Measurements from ENCODE around the gene DNASE1.

DNASE1 gene

DNA sequence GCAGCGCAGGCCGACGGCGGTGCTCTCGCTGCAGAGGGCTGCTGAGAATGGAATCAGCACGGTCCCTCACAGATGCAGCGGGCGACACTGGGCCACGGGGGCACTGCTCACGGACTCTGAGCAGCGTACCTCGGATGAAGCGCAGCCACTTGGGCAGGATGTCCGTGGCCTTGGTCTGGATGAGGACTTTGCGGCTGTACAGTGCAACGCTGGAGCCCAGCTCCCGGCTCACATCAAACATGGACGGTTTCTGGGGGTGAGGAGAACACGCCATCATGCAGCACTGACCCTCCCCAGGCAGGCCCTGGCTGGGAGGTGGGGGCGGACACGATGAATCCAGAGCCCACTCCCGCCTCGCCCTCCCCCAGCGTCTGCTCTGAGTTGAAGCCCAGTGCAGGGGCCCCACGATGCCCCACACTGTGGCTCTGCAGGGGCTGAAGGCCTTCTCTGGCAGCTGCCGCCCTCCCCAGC, 18.1 kb downstream of the DNASE1 start:
- Histone ChIP-seq H3K4me3 (ENCODE audit: low read depth in 1 of 2, low read length in 2 of 2) (no peak overlapping the region), H3K4me1 (ENCODE audit: insufficient read depth, low read length) (no peaks in the 10 kb centered on the region), H3K9ac (ENCODE audit: low read length) (no peak overlapping the region), H3K9me3 (ENCODE audit: low read length) (no peaks in the 10 kb centered on the region), H3K27me3 (ENCODE audit: control insufficient read depth in 1 of 2, insufficient read depth in 2 of 2, low read length in 2 of 2) (no peaks in the 10 kb centered on the region), H3K27ac (ENCODE audit: low read depth, low read length) (no peak overlapping the region), H3K36me3 (ENCODE audit: insufficient read depth, low read length) (peaks cover 48% of the 10 kb centered on the region)

DNA sequence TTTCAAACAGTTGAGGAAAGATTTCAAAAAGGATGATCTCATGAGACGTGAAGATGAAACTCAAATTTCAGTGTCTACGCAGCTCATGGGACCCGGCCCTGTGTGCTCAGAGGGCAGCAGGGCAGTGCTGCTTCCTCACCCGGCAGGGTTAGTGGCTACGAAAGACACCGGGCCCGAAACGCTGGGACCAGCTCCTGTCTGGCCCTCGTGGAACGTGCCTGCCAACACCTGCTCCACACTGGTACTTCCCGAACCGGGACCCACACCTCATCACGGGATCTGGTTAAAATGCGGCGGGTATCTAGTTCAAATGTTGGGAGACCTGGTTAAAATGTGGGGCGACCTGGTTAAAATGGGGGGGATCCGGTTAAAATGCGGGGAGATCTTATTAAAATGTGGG, 18.7 kb downstream of the DNASE1 start:
- Histone ChIP-seq H3K4me1 (ENCODE audit: insufficient read depth, low read length) (no peaks in the 10 kb centered on the region), H3K27me3 (ENCODE audit: control insufficient read depth in 1 of 2, insufficient read depth in 2 of 2, low read length in 2 of 2) (no peaks in the 10 kb centered on the region), H3K9me3 (ENCODE audit: low read length) (no peaks in the 10 kb centered on the region), H3K36me3 (ENCODE audit: insufficient read depth, low read length) (peaks cover 54% of the 10 kb centered on the region), H3K4me3 (ENCODE audit: low read depth in 1 of 2, low read length in 2 of 2) (no peak overlapping the region), H3K27ac (ENCODE audit: low read depth, low read length) (no peak overlapping the region), H3K9ac (ENCODE audit: low read length) (no peak overlapping the region)

DNA sequence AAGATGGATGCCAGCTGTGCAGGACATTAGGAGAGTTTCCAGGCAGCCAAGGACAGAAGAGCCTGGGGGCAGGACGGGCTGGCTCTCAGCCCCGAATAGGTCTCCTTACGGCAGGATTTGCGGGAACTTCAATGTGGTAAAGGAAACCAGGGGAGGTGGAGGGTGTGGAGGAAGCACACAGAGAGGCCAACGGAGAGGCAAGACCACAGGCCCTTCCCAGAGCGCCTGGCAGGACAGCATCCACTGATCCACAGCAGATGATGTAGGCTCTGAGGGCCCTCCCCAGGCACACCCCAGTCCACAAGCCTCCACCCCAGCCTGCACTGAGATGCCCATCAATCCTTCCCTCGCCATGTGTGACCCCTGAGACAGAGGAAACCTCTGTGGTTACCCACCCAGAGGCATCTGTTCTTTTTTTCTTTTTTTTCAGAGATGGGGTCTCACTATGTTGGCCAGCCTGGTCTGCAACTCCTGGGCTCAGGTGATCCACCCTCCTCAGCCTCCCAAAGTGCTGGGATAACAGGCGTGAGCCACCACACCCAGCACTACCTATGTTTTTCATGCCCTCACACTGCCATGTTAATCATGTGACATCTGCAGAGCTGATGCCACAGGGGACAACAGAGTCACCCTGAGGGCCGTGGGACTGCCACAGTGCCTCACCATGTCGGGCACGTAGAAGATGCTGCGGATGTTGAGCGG, 19.3 kb downstream of the DNASE1 start:
- Histone ChIP-seq H3K36me3 (ENCODE audit: insufficient read depth, low read length) (peaks cover 51% of the 10 kb centered on the region), H3K4me3 (ENCODE audit: low read depth in 1 of 2, low read length in 2 of 2) (no peak overlapping the region), H3K4me1 (ENCODE audit: insufficient read depth, low read length) (no peaks in the 10 kb centered on the region), H3K27me3 (ENCODE audit: control insufficient read depth in 1 of 2, insufficient read depth in 2 of 2, low read length in 2 of 2) (no peaks in the 10 kb centered on the region), H3K9me3 (ENCODE audit: low read length) (no peaks in the 10 kb centered on the region), H3K9ac (ENCODE audit: low read length) (no peak overlapping the region), H3K27ac (ENCODE audit: low read depth, low read length) (no peak overlapping the region)

DNA sequence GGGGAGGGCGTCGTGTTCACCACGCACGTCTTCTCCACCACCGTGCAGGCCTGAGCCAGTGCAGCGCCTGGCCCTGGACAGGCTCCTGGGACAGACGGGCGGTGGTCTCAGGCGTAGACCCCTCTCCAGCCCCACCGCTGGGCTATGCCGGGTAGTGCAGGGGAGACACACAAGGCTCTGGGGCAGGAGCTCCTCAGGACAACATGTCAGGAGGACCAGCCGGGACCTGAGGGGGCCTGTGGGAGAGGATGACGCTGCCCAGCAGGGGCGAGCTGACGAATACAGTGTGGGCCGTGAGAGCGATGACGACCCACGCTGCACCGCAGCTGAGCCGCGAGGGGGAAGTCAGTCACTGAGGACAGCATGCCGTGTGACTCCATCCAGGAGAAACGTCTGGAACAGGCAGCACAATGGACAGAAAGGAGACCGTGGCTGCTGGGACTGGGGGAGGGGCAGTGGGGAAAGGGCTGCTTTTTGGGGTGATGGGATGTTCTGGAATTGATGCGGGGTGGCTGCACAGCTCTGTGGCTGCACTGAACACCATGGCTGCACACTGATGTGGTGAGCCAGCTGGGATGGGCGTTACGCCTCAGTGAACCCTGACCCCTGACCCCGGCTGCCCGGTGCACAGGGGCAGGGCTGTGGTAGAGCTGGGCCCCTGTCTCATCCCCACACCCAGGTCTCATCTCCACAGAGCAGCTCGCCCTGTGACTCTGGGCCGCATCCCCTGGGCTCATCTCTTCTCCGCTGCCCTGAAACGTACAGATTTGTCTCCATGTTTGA, 20.2 kb downstream of the DNASE1 start:
- Histone ChIP-seq H3K27me3 (ENCODE audit: control insufficient read depth in 1 of 2, insufficient read depth in 2 of 2, low read length in 2 of 2) (no peaks in the 10 kb centered on the region), H3K4me1 (ENCODE audit: insufficient read depth, low read length) (no peaks in the 10 kb centered on the region), H3K4me3 (ENCODE audit: low read depth in 1 of 2, low read length in 2 of 2) (no peak overlapping the region), H3K9ac (ENCODE audit: low read length) (no peak overlapping the region), H3K36me3 (ENCODE audit: insufficient read depth, low read length) (peaks cover 51% of the 10 kb centered on the region), H3K27ac (ENCODE audit: low read depth, low read length) (no peak overlapping the region), H3K9me3 (ENCODE audit: low read length) (no peaks in the 10 kb centered on the region)

DNA sequence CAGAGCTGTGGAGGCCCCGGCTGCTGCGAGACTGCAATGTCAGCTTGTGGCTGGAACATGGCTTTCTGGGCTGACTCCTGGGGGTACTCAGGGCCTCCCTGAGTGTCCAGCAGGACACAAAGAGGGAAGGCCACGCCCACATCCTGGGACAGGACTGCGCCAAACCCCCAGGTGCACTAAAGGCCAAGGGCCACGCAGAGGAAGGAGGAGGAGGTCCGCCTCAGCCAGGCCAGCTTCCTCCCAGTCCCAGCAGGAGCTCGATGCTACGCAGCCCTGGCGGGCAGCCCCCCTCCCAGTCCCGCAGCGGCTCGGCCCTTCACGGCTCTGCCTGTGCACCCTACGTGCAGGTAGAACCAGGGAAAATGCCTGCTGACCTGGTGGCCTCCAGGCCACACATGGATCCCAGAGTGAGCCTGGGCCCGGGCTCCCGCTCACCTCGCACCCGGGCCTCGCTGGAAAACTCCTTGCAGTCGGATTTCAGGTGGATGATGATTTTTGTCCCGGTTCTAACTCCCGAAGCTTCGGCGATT, 21.2 kb downstream of the DNASE1 start:
- no peaks in the 10 kb centered on the region for H3K4me1 ChIP-seq (ENCODE audit: insufficient read depth, low read length)
- no peak overlapping the region for H3K4me3 ChIP-seq (ENCODE audit: low read depth in 1 of 2, low read length in 2 of 2)
- no peaks in the 10 kb centered on the region for H3K27me3 ChIP-seq (ENCODE audit: control insufficient read depth in 1 of 2, insufficient read depth in 2 of 2, low read length in 2 of 2)
- H3K36me3 ChIP-seq (ENCODE audit: insufficient read depth, low read length), result peaks cover 56% of the 10 kb centered on the region
- H3K9ac ChIP-seq (ENCODE audit: low read length), result no peak overlapping the region
- no peak overlapping the region for H3K27ac ChIP-seq (ENCODE audit: low read depth, low read length)
- H3K9me3 ChIP-seq (ENCODE audit: low read length), result no peaks in the 10 kb centered on the region

DNA sequence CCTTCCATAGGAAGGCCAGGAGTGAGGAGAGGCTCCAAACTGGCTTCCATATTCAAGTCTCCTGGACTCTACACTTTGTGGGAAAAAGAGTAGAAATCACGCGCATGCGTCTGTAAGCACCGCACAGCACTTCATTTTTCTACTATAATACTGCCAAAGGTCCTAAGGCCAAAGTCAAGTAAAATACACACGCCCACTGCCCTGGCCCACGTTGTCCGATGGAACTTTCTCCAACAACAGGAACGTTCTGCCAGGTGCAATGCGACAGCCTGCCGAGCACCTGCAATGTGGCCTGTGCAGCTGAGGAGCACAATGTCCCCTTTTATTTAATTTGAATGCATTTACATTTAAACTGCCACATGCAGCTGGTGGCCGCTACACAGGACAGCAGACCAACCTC, 23.5 kb downstream of the DNASE1 start:
- Histone ChIP-seq H3K9me3 (ENCODE audit: low read length) (no peaks in the 10 kb centered on the region), H3K27ac (ENCODE audit: low read depth, low read length) (no peak overlapping the region), H3K27me3 (ENCODE audit: control insufficient read depth in 1 of 2, insufficient read depth in 2 of 2, low read length in 2 of 2) (no peaks in the 10 kb centered on the region), H3K4me1 (ENCODE audit: insufficient read depth, low read length) (no peaks in the 10 kb centered on the region), H3K4me3 (ENCODE audit: low read depth in 1 of 2, low read length in 2 of 2) (no peak overlapping the region), H3K9ac (ENCODE audit: low read length) (no peak overlapping the region), H3K36me3 (ENCODE audit: insufficient read depth, low read length) (peaks cover 61% of the 10 kb centered on the region)

DNA sequence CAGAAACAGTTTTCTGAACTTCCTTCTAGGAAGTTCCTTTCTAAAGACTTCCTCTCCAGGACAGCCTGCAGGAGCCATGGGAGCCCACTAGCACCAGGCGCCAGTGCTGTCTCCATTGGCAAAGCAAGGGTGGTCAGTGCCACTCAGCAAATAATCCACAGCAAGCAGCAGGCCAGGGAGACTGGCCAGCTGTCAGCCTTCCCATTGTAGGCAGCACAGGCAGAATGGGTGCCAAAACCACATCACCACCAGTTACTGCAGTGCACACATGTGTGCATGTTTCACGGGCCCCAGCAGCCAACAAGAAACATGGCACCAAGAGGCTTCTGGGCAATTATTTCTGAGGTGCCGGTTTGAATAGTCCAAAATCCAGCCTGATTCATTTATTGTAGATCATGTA, 26.7 kb downstream of the DNASE1 start:
- Histone ChIP-seq H3K27ac (ENCODE audit: low read depth, low read length) (no peak overlapping the region), H3K9ac (ENCODE audit: low read length) (no peak overlapping the region), H3K4me1 (ENCODE audit: insufficient read depth, low read length) (no peaks in the 10 kb centered on the region), H3K36me3 (ENCODE audit: insufficient read depth, low read length) (peaks cover 47% of the 10 kb centered on the region), H3K9me3 (ENCODE audit: low read length) (no peaks in the 10 kb centered on the region), H3K4me3 (ENCODE audit: low read depth in 1 of 2, low read length in 2 of 2) (no peak overlapping the region), H3K27me3 (ENCODE audit: control insufficient read depth in 1 of 2, insufficient read depth in 2 of 2, low read length in 2 of 2) (no peaks in the 10 kb centered on the region)

DNA sequence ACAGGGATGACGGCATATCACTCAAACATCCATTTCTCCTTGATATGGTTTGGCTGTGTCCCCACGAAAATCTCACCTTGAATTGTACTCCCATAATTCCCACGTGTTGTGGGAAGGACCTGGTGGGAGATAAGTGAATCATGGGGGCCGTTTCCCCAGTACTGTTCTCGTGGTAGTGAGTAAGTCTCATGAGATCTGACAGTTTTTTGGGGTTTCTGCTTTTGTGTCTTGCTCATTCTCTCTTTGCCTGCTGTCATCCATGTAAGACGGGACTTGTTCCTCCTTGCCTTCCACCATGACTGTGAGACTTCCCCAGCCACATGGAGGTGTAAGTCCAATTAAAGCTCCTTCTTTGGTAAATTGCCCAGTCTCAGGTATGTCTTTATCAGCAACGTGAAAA, 32.5 kb downstream of the DNASE1 start:
- H3K4me1 ChIP-seq (ENCODE audit: insufficient read depth, low read length), result peaks cover 15% of the 10 kb centered on the region
- no peak overlapping the region for H3K27ac ChIP-seq (ENCODE audit: low read depth, low read length)
- H3K27me3 ChIP-seq (ENCODE audit: control insufficient read depth in 1 of 2, insufficient read depth in 2 of 2, low read length in 2 of 2), result no peaks in the 10 kb centered on the region
- peaks cover 35% of the 10 kb centered on the region for H3K36me3 ChIP-seq (ENCODE audit: insufficient read depth, low read length)
- no peak overlapping the region for H3K4me3 ChIP-seq (ENCODE audit: low read depth in 1 of 2, low read length in 2 of 2)
- no peak overlapping the region for H3K9ac ChIP-seq (ENCODE audit: low read length)
- no peaks in the 10 kb centered on the region for H3K9me3 ChIP-seq (ENCODE audit: low read length)

DNA sequence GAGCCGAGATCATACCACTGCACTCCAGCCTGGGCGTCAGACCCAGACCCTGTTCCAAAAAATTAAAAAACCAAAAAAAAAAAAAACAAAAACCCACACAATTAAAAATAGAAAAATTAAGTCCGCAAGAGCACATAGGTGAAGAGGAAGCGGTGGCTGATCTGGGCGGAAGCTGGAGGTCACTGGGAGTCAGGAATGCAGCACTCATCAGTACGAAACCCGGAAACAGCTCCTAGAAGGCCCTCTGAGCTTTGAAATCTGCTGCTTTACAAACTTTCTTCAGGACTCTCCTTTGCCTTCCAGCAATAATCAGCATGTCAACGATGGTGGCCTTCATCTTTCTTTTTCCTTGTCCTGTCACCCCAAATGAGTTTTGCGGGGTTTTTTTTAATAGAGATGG, 33.3 kb downstream of the DNASE1 start:
- no peak overlapping the region for H3K9ac ChIP-seq (ENCODE audit: low read length)
- H3K9me3 ChIP-seq (ENCODE audit: low read length), result no peaks in the 10 kb centered on the region
- no peak overlapping the region for H3K4me3 ChIP-seq (ENCODE audit: low read depth in 1 of 2, low read length in 2 of 2)
- no peaks in the 10 kb centered on the region for H3K27me3 ChIP-seq (ENCODE audit: control insufficient read depth in 1 of 2, insufficient read depth in 2 of 2, low read length in 2 of 2)
- H3K27ac ChIP-seq (ENCODE audit: low read depth, low read length), result no peak overlapping the region
- peaks cover 35% of the 10 kb centered on the region for H3K36me3 ChIP-seq (ENCODE audit: insufficient read depth, low read length)
- peaks cover 15% of the 10 kb centered on the region for H3K4me1 ChIP-seq (ENCODE audit: insufficient read depth, low read length)

DNA sequence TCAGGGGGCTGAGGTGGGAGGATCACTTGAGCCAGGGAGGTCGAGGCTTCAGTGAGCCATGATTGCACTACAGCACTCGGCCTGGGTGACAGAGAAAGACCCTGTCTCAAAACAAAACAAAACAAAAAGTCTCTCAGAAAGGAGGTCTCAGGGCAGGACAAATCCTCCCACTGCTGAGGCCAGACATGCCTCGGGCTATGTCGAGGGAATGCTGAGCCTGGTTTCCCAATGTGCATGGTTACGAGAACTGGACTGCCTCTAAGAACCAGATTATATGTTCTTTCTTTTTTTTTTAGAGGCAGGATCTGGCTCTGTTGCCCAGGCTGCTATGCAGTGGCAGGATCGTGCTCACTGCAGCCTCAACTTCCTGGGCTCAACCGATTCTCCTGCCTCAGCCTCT, 35.2 kb downstream of the DNASE1 start:
- H3K27ac ChIP-seq (ENCODE audit: low read depth, low read length), result no peak overlapping the region
- H3K4me3 ChIP-seq (ENCODE audit: low read depth in 1 of 2, low read length in 2 of 2), result peak overlapping the region in 1 of 2 donors; percentile 23
- peaks cover 15% of the 10 kb centered on the region for H3K4me1 ChIP-seq (ENCODE audit: insufficient read depth, low read length)
- no peaks in the 10 kb centered on the region for H3K9me3 ChIP-seq (ENCODE audit: low read length)
- no peak overlapping the region for H3K9ac ChIP-seq (ENCODE audit: low read length)
- peaks cover 35% of the 10 kb centered on the region for H3K36me3 ChIP-seq (ENCODE audit: insufficient read depth, low read length)
- H3K27me3 ChIP-seq (ENCODE audit: control insufficient read depth in 1 of 2, insufficient read depth in 2 of 2, low read length in 2 of 2), result no peaks in the 10 kb centered on the region

DNA sequence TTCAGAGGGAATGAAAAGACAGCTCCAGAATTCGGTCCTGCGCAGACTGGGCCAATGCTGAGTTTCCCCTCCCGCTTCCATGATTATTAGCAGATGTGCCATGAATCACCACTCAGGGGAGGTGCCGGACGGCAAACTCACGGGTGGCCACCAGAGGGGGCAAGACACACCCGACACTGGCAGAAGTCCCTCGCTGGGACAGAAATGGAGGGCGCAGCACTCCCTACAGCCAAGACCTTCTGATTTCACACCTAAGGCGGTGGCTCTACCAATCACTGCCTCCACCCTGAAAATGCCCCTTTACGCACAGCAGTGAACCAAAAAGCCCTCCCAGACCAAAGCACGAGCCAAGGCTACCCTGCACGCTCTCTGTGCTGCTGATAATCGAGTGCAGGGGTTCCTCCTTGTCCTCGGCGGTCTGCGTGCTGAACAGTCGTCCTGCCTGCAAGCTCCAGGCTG, 36.0 kb downstream of the DNASE1 start:
- peaks cover 28% of the 10 kb centered on the region for H3K36me3 ChIP-seq (ENCODE audit: insufficient read depth, low read length)
- H3K4me3 ChIP-seq (ENCODE audit: low read depth in 1 of 2, low read length in 2 of 2), result peak overlapping the region; percentile 25 to 66
- H3K9ac ChIP-seq (ENCODE audit: low read length), result peak overlapping the region; percentile 42
- H3K9me3 ChIP-seq (ENCODE audit: low read length), result no peaks in the 10 kb centered on the region
- peaks cover 15% of the 10 kb centered on the region for H3K4me1 ChIP-seq (ENCODE audit: insufficient read depth, low read length)
- peak overlapping the region; percentile 67 for H3K27ac ChIP-seq (ENCODE audit: low read depth, low read length)
- H3K27me3 ChIP-seq (ENCODE audit: control insufficient read depth in 1 of 2, insufficient read depth in 2 of 2, low read length in 2 of 2), result no peaks in the 10 kb centered on the region

All from muscle layer of colon (tissue), 2 donors.